Measurements from ENCODE around the gene SLC43A2.
"Not testable (repeated sequence)": the region's sequence is repeated elsewhere in the genome, so short reads cannot be mapped to it uniquely, and the experiment has no call there.

SLC43A2 gene

DNA sequence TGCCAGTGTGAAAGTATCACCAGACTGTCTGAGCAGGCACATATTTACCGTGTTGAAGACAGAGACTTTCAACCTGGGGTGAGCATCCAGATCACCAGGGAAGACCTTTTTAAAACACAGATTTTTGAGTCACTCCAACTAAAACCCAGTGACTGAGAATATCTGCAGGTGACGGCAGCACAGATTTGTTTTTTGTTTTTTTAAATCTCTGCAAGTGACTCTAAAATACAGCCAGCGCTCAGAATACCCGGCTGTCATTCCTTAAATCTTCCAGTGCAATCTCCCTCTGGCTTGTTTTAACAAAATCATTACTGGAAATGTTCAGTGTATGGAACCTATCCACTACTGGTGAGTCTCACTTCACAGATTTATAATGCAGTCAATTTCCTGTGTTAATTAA is 92.9 kb downstream of the SLC43A2 start:
- DNase-seq (ENCODE audit: low read depth), result no peak

DNA sequence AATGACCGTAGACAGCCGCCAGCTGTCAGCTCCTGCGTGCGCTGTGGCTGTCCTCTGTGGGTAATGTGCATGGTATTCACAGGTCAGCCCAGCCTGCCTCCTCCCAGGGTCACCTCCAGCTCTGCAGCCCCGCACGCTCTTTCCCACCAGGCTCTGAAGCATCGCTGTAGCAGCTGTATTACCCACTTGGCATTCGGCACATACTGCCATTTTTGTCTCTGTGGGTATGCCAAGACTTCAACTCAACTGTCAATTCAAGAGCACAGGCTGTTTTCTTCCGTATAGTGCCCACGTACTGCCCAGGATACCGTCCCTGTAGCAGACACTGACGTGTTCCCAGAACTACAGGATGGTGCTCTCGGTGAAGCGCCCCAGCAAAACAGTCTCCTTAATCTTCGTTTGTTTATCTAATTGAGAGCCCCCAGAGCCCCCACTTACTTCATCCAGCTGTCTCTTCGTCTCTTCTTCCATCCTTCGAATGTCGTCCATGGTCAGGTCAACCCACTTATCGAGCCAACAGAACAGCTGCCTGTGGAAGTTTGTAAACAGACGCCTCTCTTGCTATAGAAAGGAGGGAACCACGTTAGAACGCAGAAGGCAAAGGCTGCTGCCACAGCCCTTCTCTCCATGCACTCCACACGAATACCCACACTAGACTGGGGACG is 94.8 kb downstream of the SLC43A2 start:
- no peak for DNase-seq (ENCODE audit: low read depth)

DNA sequence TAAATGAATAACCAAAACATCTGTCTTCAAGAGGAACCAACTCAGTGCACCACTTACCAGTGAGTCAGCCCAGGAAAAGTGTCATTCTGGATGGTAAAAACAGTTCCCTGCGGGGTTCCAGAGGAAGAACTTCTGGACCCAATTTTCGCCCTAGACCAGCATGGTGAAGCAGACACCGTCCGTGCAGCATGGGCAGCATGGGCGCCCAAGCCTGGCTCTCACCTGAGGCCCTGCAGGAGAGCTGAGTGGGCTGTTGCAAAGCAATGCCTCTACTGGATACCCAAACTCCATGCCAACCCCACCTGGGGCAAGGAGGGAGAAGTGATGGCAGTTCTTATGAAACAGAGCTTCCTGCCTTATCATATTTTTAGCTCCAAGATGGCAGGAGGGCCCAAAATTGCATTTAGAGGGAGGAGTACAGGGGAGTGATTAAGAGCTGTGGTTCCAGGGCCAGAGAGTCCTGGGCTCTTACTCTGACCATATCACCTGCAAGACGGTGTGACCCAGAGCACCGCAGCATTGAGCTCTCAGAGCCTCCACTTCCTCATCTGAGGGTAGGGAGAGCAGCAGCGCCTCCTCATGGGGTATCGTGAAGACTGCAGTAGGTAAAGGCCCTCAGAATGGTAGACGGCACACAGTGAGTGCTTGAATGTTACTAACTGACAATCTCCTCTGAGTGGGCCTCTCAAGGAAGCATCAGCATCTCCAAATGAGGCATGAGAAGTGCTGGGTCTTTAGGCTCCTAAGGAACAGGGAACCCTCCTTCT is 95.6 kb downstream of the SLC43A2 start:
- no peak for DNase-seq (ENCODE audit: low read depth)

DNA sequence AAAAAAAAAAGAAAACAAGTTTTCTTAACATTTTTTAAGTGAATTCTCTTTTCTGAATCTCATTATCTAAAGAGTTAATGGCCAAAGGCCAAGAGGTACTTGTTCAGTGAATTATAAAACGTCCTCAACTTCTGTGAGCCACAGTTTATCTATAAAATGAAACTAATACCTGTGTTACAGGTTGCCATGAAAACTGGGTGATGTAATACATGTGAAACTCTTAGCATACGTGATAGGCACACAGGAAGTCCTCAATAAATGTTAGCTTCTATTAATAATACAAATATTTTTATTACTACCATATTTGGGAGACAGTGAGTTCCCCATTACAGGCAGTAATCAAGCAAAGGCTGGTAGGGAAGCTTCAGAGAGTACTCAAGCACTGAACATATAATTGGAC is 98.8 kb downstream of the SLC43A2 start:
- no peak for DNase-seq (ENCODE audit: low read depth)

DNA sequence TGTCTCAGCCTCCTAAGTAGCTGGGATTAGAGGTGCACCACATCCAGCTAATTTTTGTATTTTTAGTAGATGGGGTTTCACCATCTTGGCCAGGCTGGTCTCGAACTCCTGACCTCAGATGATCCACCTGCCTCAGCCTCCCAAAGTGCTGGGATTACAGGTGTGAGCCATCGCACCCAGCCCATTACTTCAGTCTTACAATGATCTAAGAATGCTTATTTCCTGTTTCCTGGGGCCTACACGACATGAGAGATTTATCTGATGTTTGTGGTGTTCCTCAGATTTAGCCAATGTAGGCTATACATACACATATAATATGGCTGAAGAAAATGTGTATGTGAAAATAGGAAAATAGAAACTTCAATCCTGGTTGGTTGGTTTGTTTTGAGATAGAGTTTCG is 101.8 kb downstream of the SLC43A2 start:
- DNase-seq (ENCODE audit: low read depth), result not testable (repeated sequence)

DNA sequence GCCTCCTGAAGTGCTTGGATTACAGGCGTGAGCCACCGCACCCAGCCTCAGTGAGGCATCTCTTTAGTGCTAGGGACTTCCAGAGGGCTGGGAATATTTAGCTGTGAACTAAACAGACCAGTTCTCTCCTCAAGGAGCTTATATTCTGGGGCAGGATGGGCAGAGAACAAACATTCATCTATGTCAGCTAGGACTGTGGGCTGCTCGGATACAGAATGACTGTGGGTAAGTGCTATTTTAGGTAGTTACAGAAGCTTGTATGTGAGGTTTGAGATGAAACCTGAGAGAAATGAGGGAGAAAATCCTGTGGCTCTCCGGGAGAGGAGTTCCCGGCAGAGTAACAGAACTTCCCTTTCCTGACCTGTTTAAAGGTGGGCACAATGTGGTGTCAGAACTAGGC is 106.0 kb downstream of the SLC43A2 start:
- no peak for DNase-seq (ENCODE audit: low read depth)

GRCh38 chr17:1521086-1521640 is 107.5 kb downstream of the SLC43A2 start:
- no peak for DNase-seq (ENCODE audit: low read depth)

DNA sequence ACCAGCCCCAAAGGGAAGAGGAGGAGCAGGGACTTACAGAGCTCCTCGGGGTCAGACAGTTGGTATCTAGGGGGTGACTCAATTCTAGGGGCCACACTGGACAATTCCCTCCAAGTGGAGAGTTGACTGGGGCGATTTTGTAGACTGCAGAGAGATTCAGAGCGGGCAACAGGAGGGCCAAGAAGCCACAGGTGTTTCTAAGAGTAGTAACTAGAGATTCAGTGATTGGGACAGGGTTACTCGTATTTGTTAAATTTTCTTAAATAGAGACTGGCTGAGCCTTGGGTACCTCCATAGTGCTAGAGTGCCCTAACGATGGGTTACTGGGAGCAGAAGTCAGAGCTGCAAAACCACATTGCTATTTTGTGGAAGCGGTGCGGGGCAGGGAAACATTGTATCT is 109.0 kb downstream of the SLC43A2 start:
- no peak for DNase-seq (ENCODE audit: low read depth)
